Esophagus muscularis mucosa (tissue), 4 donors: ENCODE data around the gene HAUS2. TPM values are rescaled to one million over a fixed set of nuclear protein-coding genes. Genes with fewer than 3 reads are reported as not detected.

ENCODE experiments used
- DNase-seq: peaks from one replicate; pipeline ENCODE4 v3.0.0-alpha.2; 2017; ENCODE audit errors: extremely low spot score
- H3K27ac ChIP-seq, 4 donors: fragments of 200-600 bp; sonication (generic); replicated peaks in 1 of 4; 1 replicate in 3 of 4; 2 replicates in 1 of 4; pipeline ENCODE4 v1.5.1; 2016 to 2019; ENCODE audit warnings: mild to moderate bottlenecking in 1 of 4
- H3K27me3 ChIP-seq, 4 donors: fragments of 200-600 bp; sonication (generic); one replicate each; pipeline versions ENCODE4 v1.5.1 to v1.6.0; 2016 to 2019
- H3K36me3 ChIP-seq, 4 donors: fragments of 200-600 bp; sonication (generic); one replicate each; pipeline ENCODE4 v1.5.1; 2016 to 2019
- H3K4me1 ChIP-seq, 4 donors: fragments of 200-600 bp; sonication (generic); one replicate each; pipeline ENCODE4 v1.5.1; 2016 to 2019
- H3K4me3 ChIP-seq, 4 donors: fragments of 200-600 bp; sonication (generic); 1 replicate in 2 of 4; 2 replicates in 2 of 4; pipeline ENCODE4 v1.5.1; 2016 to 2019; ENCODE audit warnings: mild to moderate bottlenecking in 4 of 4, moderate library complexity in 1 of 4
- H3K9me3 ChIP-seq, 4 donors: fragments of 200-600 bp; sonication (generic); 1 replicate in 3 of 4; 2 replicates in 1 of 4; pipeline ENCODE4 v1.5.1; 2016 to 2019
- CTCF ChIP-seq, 3 experiments: fragments of 200-600 bp in 2 of 3; fragments of 450-650 bp in 1 of 3; sonication (generic) in 2 of 3; IDR thresholded peaks; one replicate each; pipeline ENCODE4 v1.5.1; 2017 to 2019; ENCODE audit warnings: antibody characterized with exemption in 3 of 3, mild to moderate bottlenecking in 2 of 3, moderate library complexity in 1 of 3
- EP300 ChIP-seq: sonication (generic); formaldehyde crosslinking; IDR thresholded peaks from one replicate; pipeline ENCODE4 v1.6.1; 2017; ENCODE audit warnings: antibody characterized with exemption
- POLR2A ChIP-seq: fragments of 450-650 bp; IDR thresholded peaks from one replicate; pipeline ENCODE4 v1.6.1; 2017; ENCODE audit warnings: antibody characterized with exemption, moderate library complexity, mild to moderate bottlenecking, low read depth
- POLR2AphosphoS5 ChIP-seq, 2 donors: sonication (generic); formaldehyde crosslinking; IDR thresholded peaks; one replicate each; pipeline ENCODE4 v1.6.1; 2017; ENCODE audit warnings: antibody characterized with exemption in 2 of 2
- WGBS: methylation state at CpG from one replicate; pipeline ENCODE4 v1.1.5; 2018; 5-methylcytosine and 5-hydroxymethylcytosine counted together
- intact Hi-C: fragments of 100-400 bp; cut with DNase I; formaldehyde crosslinking; loops from one replicate; pipeline ENCODE4 v1.15.1; 2023
- total RNA-seq, 4 donors: library from RNA; depleted of rRNA; stranded (reverse); fragments of >200 nt; gene quantifications; one replicate each; pipeline versions ENCODE4 v1.1.0 to v1.2.1, GENCODE V29; 2016

HAUS2 gene
- total RNA-seq, 4 donors from 2014 or later, result 13.2 to 28.2 (median 16.0) TPM

GRCh38 chr15:42558739-42559138 is 10.1 kb downstream of the HAUS2 start:
- DNase-seq, result no peak
- Histone ChIP-seq H3K36me3 (peaks cover 22 to 55% (median 52%) of the 10 kb centered on the region in 4 donors), H3K4me1 (no peaks in the 10 kb centered on the region), H3K27me3 (no peaks in the 10 kb centered on the region), H3K27ac (no peak overlapping the region), H3K9me3 (no peaks in the 10 kb centered on the region), H3K4me3 (no peak overlapping the region)
- no peak for TF ChIP-seq POLR2AphosphoS5 (IDR thresholded peaks at IDR 0.05)
- no peak for TF ChIP-seq CTCF (IDR thresholded peaks at IDR 0.05)
- no peak for TF ChIP-seq EP300
- TF ChIP-seq POLR2A, result no peak
- 95% methylated on average over 3 of the region's 3 CpGs for WGBS
- intact Hi-C loops, result no loop called here

- H3K4me3 ChIP-seq, result peak within 1 kb of the TSS; percentile 84 to 98 (median 85)
- no peaks in the 10 kb centered on the region for H3K9me3 ChIP-seq
- intact Hi-C loops, result no loop called here
- TF ChIP-seq EP300 (no peak), CTCF (IDR thresholded peaks at IDR 0.05) (peak in 1 of 3 experiments; percentile 13), POLR2A (peak; percentile 36), POLR2AphosphoS5 (IDR thresholded peaks at IDR 0.05) (peak; percentile 89 to 92)
- no peaks in the 10 kb centered on the region for H3K27me3 ChIP-seq
- peak within 1 kb of the TSS; percentile 93 to 98 (median 96) for H3K27ac ChIP-seq
- peak; percentile 99 for DNase-seq
- no peaks in the 10 kb centered on the region for H3K36me3 ChIP-seq
- WGBS, result 2% methylated on average over 11 of the region's 95 CpGs
- peaks cover 22 to 49% (median 47%) of the 10 kb centered on the region in 4 donors for H3K4me1 ChIP-seq
These were observed 26.8 kb downstream of the HAUS2 start, which contains the start of gene STARD9 for GRCh38 chr15:42575188-42576039. Gene STARD9 (plus strand): TSS chr15:42575606. CDS start chr15:42575716, 110 bp downstream.

- Histone ChIP-seq H3K9me3 (no peaks in the 10 kb centered on the region), H3K27me3 (no peaks in the 10 kb centered on the region), H3K4me1 (peaks cover 22 to 56% (median 54%) of the 10 kb centered on the region in 4 donors), H3K27ac (peak overlapping the region; percentile 93 to 98 (median 96)), H3K36me3 (no peaks in the 10 kb centered on the region), H3K4me3 (peak overlapping the region; percentile 84 to 98 (median 85))
- DNase-seq, result no peak
- intact Hi-C loops, result no loop called here
- WGBS, result 6% methylated on average over 10 of the region's 16 CpGs
- TF ChIP-seq POLR2A (no peak), POLR2AphosphoS5 (IDR thresholded peaks at IDR 0.05) (no peak), EP300 (no peak), CTCF (IDR thresholded peaks at IDR 0.05) (no peak)
These were observed 27.5 kb downstream of the HAUS2 start for GRCh38 chr15:42576040-42576594.

- no peaks in the 10 kb centered on the region for H3K36me3 ChIP-seq
- TF ChIP-seq POLR2AphosphoS5 (IDR thresholded peaks at IDR 0.05), result no peak
- TF ChIP-seq EP300, result no peak
- no peak for TF ChIP-seq POLR2A
- no peak for TF ChIP-seq CTCF (IDR thresholded peaks at IDR 0.05)
- peak overlapping the region; percentile 84 to 98 (median 85) for H3K4me3 ChIP-seq
- DNase-seq, result no peak
- peaks cover 26 to 61% (median 59%) of the 10 kb centered on the region in 4 donors for H3K4me1 ChIP-seq
- WGBS, result 67% methylated on average over 1 of the region's 1 CpG
- H3K9me3 ChIP-seq, result no peaks in the 10 kb centered on the region
- no peaks in the 10 kb centered on the region for H3K27me3 ChIP-seq
- intact Hi-C loops, result no loop called here
- H3K27ac ChIP-seq, result peak overlapping the region; percentile 93 to 98 (median 96)
These were observed 28.1 kb downstream of the HAUS2 start for GRCh38 chr15:42576776-42577175.
